Left lobe of liver (tissue), 2 donors: Measurements from ENCODE around the gene TPM4. TPM values are rescaled to one million over a fixed set of nuclear protein-coding genes. Genes with fewer than 3 reads are reported as not detected.
A peak's percentile ranks its signal among the peaks of the same experiment; 100 is the strongest.
"Not testable (repeated sequence)": the region's sequence is repeated elsewhere in the genome, so short reads cannot be mapped to it uniquely, and the experiment has no call there.

Source experiments
- ATAC-seq: fragments of 200-7000 bp; cut with Tn5 transposase; one replicate; pipeline ENCODE4 v1.9.1; 2020; ENCODE audit warnings: mild to moderate bottlenecking, moderate library complexity
- DNase-seq: peaks from one replicate; pipeline ENCODE4 v3.0.0-alpha.2; 2020; ENCODE audit warnings: low spot score
- total RNA-seq: library from RNA; stranded (reverse); gene quantifications from one replicate; pipeline ENCODE4 v1.2.1, GENCODE V29; 2021
- donor health status: DM: no; HTN: no; CAD: no; lungs with moderate emphysema.
- donor health status: DM: no; HTN: yes; CAD: no.

The TPM4 gene
- 21.0 TPM for total RNA-seq

GRCh38 chr19:16076154-16076957, at the start of gene TPM4:
Gene TPM4, plus strand, starts transcription at chr19:16076495. Its CDS starts 71 bp downstream, at chr19:16076566.
- peak; percentile 78 for DNase-seq
- peak; percentile 75 for ATAC-seq

- no peak for ATAC-seq
- no peak for DNase-seq
Observed at GRCh38 chr19:16026756-16027155, 49.5 kb upstream of the TPM4 start.

- DNase-seq (no peak), ATAC-seq (no peak)
Observed at GRCh38 chr19:16027528-16027927, 48.8 kb upstream of the TPM4 start.

GRCh38 chr19:16030155-16030554, 46.1 kb upstream of the TPM4 start:
- not testable (repeated sequence) for ATAC-seq

GRCh38 chr19:16030964-16031871, 45.1 kb upstream of the TPM4 start:
- DNase-seq (peak; percentile 37), ATAC-seq (no peak)

More at GRCh38 chr19:16030155-16030554, 46.1 kb upstream of the TPM4 start:
- not testable (repeated sequence) for DNase-seq

GRCh38 chr19:16031872-16032200, 44.5 kb upstream of the TPM4 start:
- ATAC-seq: no peak

GRCh38 chr19:16032509-16033135, 43.7 kb upstream of the TPM4 start:
- DNase-seq: peak; percentile 33

More at GRCh38 chr19:16031872-16032200, 44.5 kb upstream of the TPM4 start:
- peak; percentile 15 for DNase-seq

GRCh38 chr19:16033136-16033530, 43.2 kb upstream of the TPM4 start:
- ATAC-seq: no peak

More at GRCh38 chr19:16032509-16033135, 43.7 kb upstream of the TPM4 start:
- no peak for ATAC-seq

GRCh38 chr19:16033721-16034120, 42.6 kb upstream of the TPM4 start:
- DNase-seq (peak; percentile 31), ATAC-seq (no peak)

More at GRCh38 chr19:16033136-16033530, 43.2 kb upstream of the TPM4 start:
- peak; percentile 10 for DNase-seq

- ATAC-seq (no peak), DNase-seq (peak; percentile 42)
Observed at GRCh38 chr19:16034180-16034579, 42.1 kb upstream of the TPM4 start.

GRCh38 chr19:16034958-16035560, 41.2 kb upstream of the TPM4 start:
- DNase-seq: peak; percentile 39

GRCh38 chr19:16035601-16036297, 40.5 kb upstream of the TPM4 start:
- DNase-seq (no peak), ATAC-seq (no peak)

More at GRCh38 chr19:16034958-16035560, 41.2 kb upstream of the TPM4 start:
- ATAC-seq: no peak

GRCh38 chr19:16036397-16036925, 39.8 kb upstream of the TPM4 start:
- ATAC-seq: no peak
- no peak for DNase-seq

GRCh38 chr19:16036941-16037340, 39.4 kb upstream of the TPM4 start:
- DNase-seq: no peak
- no peak for ATAC-seq

- DNase-seq: no peak
- ATAC-seq: no peak
Observed at GRCh38 chr19:16037424-16038195, 38.7 kb upstream of the TPM4 start.

- ATAC-seq (no peak), DNase-seq (no peak)
Observed at GRCh38 chr19:16038196-16038695, 38.0 kb upstream of the TPM4 start.

GRCh38 chr19:16039081-16039480, 37.2 kb upstream of the TPM4 start:
- DNase-seq (no peak), ATAC-seq (no peak)

- no peak for DNase-seq
Observed at GRCh38 chr19:16039545-16039944, 36.8 kb upstream of the TPM4 start.

GRCh38 chr19:16040642-16041041, 35.7 kb upstream of the TPM4 start:
- DNase-seq (no peak), ATAC-seq (no peak)

More at GRCh38 chr19:16039545-16039944, 36.8 kb upstream of the TPM4 start:
- ATAC-seq: no peak
